GM18517 (cell line): ENCODE results near the gene POGLUT2.
A peak's percentile ranks its signal among the peaks of the same experiment; 100 is the strongest.

ENCODE experiments used
- ATAC-seq: cut with Tn5 transposase; IDR thresholded peaks from one replicate; pipeline ENCODE4 v1.9.1; 2021; ENCODE audit warnings: mild to moderate bottlenecking, moderate library complexity; ENCODE audit not compliant: unreplicated experiment

Gene POGLUT2

GRCh38 chr13:102798581-102799425 lies at the start of gene POGLUT2, which contains the start of gene BIVM:
TSS of gene POGLUT2 (minus strand) at chr13:102798976. CDS start at chr13:102798670, 306 bp downstream.
TSS of gene BIVM (plus strand) at chr13:102799119. CDS start at chr13:102807268, 8,149 bp downstream.
- peak; percentile 80 for ATAC-seq

- ATAC-seq, result peak; percentile 28
These were observed 48.8 kb upstream of the POGLUT2 start for GRCh38 chr13:102847272-102848234.

- ATAC-seq, result peak; percentile 43
These were observed 47.7 kb upstream of the POGLUT2 start for GRCh38 chr13:102846261-102847015.

GRCh38 chr13:102845630-102846260 lies 47.0 kb upstream of the POGLUT2 start, which contains the start of gene ERCC5:
TSS of gene ERCC5 (plus strand) at chr13:102846032. CDS start at chr13:102846267, 235 bp downstream.
- peak; percentile 80 for ATAC-seq

- ATAC-seq, result peak; percentile 21
These were observed 46.5 kb upstream of the POGLUT2 start for GRCh38 chr13:102845289-102845629.

GRCh38 chr13:102839462-102839861 lies 40.7 kb upstream of the POGLUT2 start:
- no peak for ATAC-seq

- ATAC-seq, result no peak
These were observed 40.2 kb upstream of the POGLUT2 start for GRCh38 chr13:102838982-102839381.

- no peak for ATAC-seq
These were observed 39.5 kb upstream of the POGLUT2 start for GRCh38 chr13:102838273-102838672.

GRCh38 chr13:102836471-102836870 lies 37.7 kb upstream of the POGLUT2 start:
- no peak for ATAC-seq

GRCh38 chr13:102830646-102831045 lies 31.9 kb upstream of the POGLUT2 start:
- no peak for ATAC-seq

- no peak for ATAC-seq
These were observed 27.3 kb upstream of the POGLUT2 start for GRCh38 chr13:102825921-102826706.

- ATAC-seq, result no peak
These were observed 26.6 kb upstream of the POGLUT2 start for GRCh38 chr13:102825400-102825799.

GRCh38 chr13:102817907-102818306 lies 19.1 kb upstream of the POGLUT2 start:
- ATAC-seq, result no peak

GRCh38 chr13:102817241-102817640 lies 18.5 kb upstream of the POGLUT2 start:
- ATAC-seq, result no peak

GRCh38 chr13:102816708-102817107 lies 17.9 kb upstream of the POGLUT2 start:
- ATAC-seq, result no peak

GRCh38 chr13:102815788-102816187 lies 17.0 kb upstream of the POGLUT2 start:
- no peak for ATAC-seq

GRCh38 chr13:102814793-102815192 lies 16.0 kb upstream of the POGLUT2 start:
- no peak for ATAC-seq

- ATAC-seq, result no peak
These were observed 15.3 kb upstream of the POGLUT2 start for GRCh38 chr13:102814025-102814607.
